Measurements from ENCODE around the gene CEP112.

Gene CEP112

GRCh38 chr17:65918916-65919315, 273.0 kb downstream of the CEP112 start:
- DNase-seq, result no peak

- no peak for DNase-seq
Observed at GRCh38 chr17:65918500-65918899, 273.4 kb downstream of the CEP112 start.

GRCh38 chr17:65917560-65917959, 274.4 kb downstream of the CEP112 start:
- no peak for DNase-seq

- no peak for DNase-seq
Observed at GRCh38 chr17:65916425-65916824, 275.5 kb downstream of the CEP112 start.

- peak; percentile 3 for DNase-seq
Observed at GRCh38 chr17:65914784-65915342, 277.1 kb downstream of the CEP112 start.

GRCh38 chr17:65913326-65913850, 278.5 kb downstream of the CEP112 start:
- no peak for DNase-seq

- DNase-seq, result no peak
Observed at GRCh38 chr17:65910836-65911235, 281.1 kb downstream of the CEP112 start.

GRCh38 chr17:65902831-65903522, 289.0 kb downstream of the CEP112 start:
- DNase-seq, result no peak

GRCh38 chr17:65902155-65902554, 289.8 kb downstream of the CEP112 start:
- DNase-seq, result no peak

- no peak for DNase-seq
Observed at GRCh38 chr17:65901394-65901793, 290.5 kb downstream of the CEP112 start.

GRCh38 chr17:65900216-65900615, 291.7 kb downstream of the CEP112 start:
- DNase-seq, result no peak

- DNase-seq, result no peak
Observed at GRCh38 chr17:65898651-65899050, 293.3 kb downstream of the CEP112 start.

GRCh38 chr17:65896889-65897288, 295.0 kb downstream of the CEP112 start:
- no peak for DNase-seq

GRCh38 chr17:65895969-65896368, 296.0 kb downstream of the CEP112 start:
- DNase-seq, result no peak

- no peak for DNase-seq
Observed at GRCh38 chr17:65893692-65894279, 298.1 kb downstream of the CEP112 start.

- DNase-seq, result no peak
Observed at GRCh38 chr17:65892912-65893377, 299.0 kb downstream of the CEP112 start.

- no peak for DNase-seq
Observed at GRCh38 chr17:65891231-65891735, 300.6 kb downstream of the CEP112 start.

- DNase-seq, result no peak
Observed at GRCh38 chr17:65888649-65889048, 303.3 kb downstream of the CEP112 start.

GRCh38 chr17:65886315-65887245, 305.4 kb downstream of the CEP112 start:
- no peak for DNase-seq

GRCh38 chr17:65885541-65886312, 306.2 kb downstream of the CEP112 start:
- no peak for DNase-seq

GRCh38 chr17:65876985-65877384, 314.9 kb downstream of the CEP112 start:
- DNase-seq, result no peak

GRCh38 chr17:65868881-65869280, 323.1 kb downstream of the CEP112 start:
- no peak for DNase-seq

Data from CD4-positive, alpha-beta T cell treated with Interferon gamma for 1 hour (primary cell).